Trophoblast cell (in vitro differentiated cells and primary cell): ENCODE measurements around the gene RIN2.

Source experiments
- DNase-seq, 2 donors: peaks; one replicate each; pipeline ENCODE4 v3.0.0-alpha.2; 2016
- H2AFZ ChIP-seq: 2 replicates; pipeline ENCODE4 v1.6.1; 2013; ENCODE audit warnings: low read length, moderate library complexity, mild to moderate bottlenecking; ENCODE audit not compliant: insufficient read depth, poor library complexity
- H2AK5ac ChIP-seq: 2 replicates; pipeline ENCODE4 v1.6.1; 2013; ENCODE audit warnings: mild to moderate bottlenecking, low read length
- H2BK120ac ChIP-seq: 2 replicates; pipeline ENCODE4 v1.6.1; 2013; ENCODE audit warnings: low read length, mild to moderate bottlenecking, moderate library complexity; ENCODE audit not compliant: insufficient read depth, poor library complexity
- H2BK12ac ChIP-seq: 2 replicates; pipeline ENCODE4 v1.6.1; 2013; ENCODE audit warnings: mild to moderate bottlenecking, low read length, moderate library complexity
- H2BK5ac ChIP-seq: 2 replicates; pipeline ENCODE4 v1.6.1; 2013; ENCODE audit warnings: low read length, low read depth, moderate library complexity, mild to moderate bottlenecking; ENCODE audit not compliant: poor library complexity
- H3K14ac ChIP-seq: 2 replicates; pipeline ENCODE4 v1.6.1; 2013; ENCODE audit warnings: mild to moderate bottlenecking, low read length
- H3K18ac ChIP-seq: 2 replicates; pipeline ENCODE4 v1.6.1; 2013; ENCODE audit warnings: mild to moderate bottlenecking, low read length
- H3K23ac ChIP-seq: 2 replicates; pipeline ENCODE4 v1.6.1; 2013; ENCODE audit warnings: low read length
- H3K27ac ChIP-seq: 2 replicates; pipeline ENCODE4 v1.5.1; 2013; ENCODE audit warnings: low read depth, mild to moderate bottlenecking, inconsistent platforms, low read length, moderate library complexity
- H3K27me3 ChIP-seq: 2 replicates; pipeline ENCODE4 v1.6.1; 2013; ENCODE audit warnings: inconsistent platforms, mild to moderate bottlenecking, low read length, moderate library complexity; ENCODE audit not compliant: insufficient read depth
- H3K36me3 ChIP-seq, 2 experiments: 1 replicate in 1 of 2; 2 replicates in 1 of 2; pipeline ENCODE4 v1.6.1; 2013; ENCODE audit warnings: low read length in 2 of 2, mild to moderate bottlenecking in 2 of 2, moderate library complexity in 1 of 2; ENCODE audit not compliant: insufficient read depth in 2 of 2, control insufficient read depth in 1 of 2
- H3K4ac ChIP-seq: 2 replicates; pipeline ENCODE4 v1.6.1; 2013; ENCODE audit warnings: low read depth, mild to moderate bottlenecking, low read length, moderate library complexity
- H3K4me1 ChIP-seq, 2 experiments: 1 replicate in 1 of 2; 2 replicates in 1 of 2; pipeline ENCODE4 v1.6.1; 2013; ENCODE audit warnings: low read length in 2 of 2, mild to moderate bottlenecking in 2 of 2, moderate library complexity in 1 of 2; ENCODE audit not compliant: insufficient read depth in 2 of 2, control insufficient read depth in 1 of 2
- H3K4me2 ChIP-seq: 2 replicates; pipeline ENCODE4 v1.6.1; 2013; ENCODE audit warnings: inconsistent platforms, mild to moderate bottlenecking, low read length, moderate library complexity
- H3K4me3 ChIP-seq: 2 replicates; pipeline ENCODE4 v1.5.1; 2013; ENCODE audit warnings: mild to moderate bottlenecking, low read depth, low read length, inconsistent platforms
- H3K79me1 ChIP-seq: one replicate; pipeline ENCODE4 v1.6.1; 2013; ENCODE audit warnings: low read length
- H3K79me2 ChIP-seq: 2 replicates; pipeline ENCODE4 v1.6.1; 2013; ENCODE audit warnings: low read length, mild to moderate bottlenecking; ENCODE audit not compliant: control insufficient read depth, insufficient read depth, poor library complexity
- H3K9ac ChIP-seq: 2 replicates; pipeline ENCODE4 v1.6.1; 2013; ENCODE audit warnings: mild to moderate bottlenecking, low read length
- H3K9me3 ChIP-seq: 2 replicates; pipeline ENCODE4 v1.6.1; 2013; ENCODE audit warnings: low read depth, mild to moderate bottlenecking, control low read depth, inconsistent platforms, low read length; ENCODE audit not compliant: insufficient read depth
- H4K12ac ChIP-seq: 2 replicates; pipeline ENCODE4 v1.6.1; 2013; ENCODE audit warnings: low read depth, mild to moderate bottlenecking, low read length, moderate library complexity
- H4K8ac ChIP-seq: 2 replicates; pipeline ENCODE4 v1.6.1; 2013; ENCODE audit warnings: low read depth, mild to moderate bottlenecking, low read length, moderate library complexity
- H4K91ac ChIP-seq: one replicate; pipeline ENCODE4 v1.6.1; 2013; ENCODE audit warnings: low read depth, mild to moderate bottlenecking, low read length, moderate library complexity
- WGBS: extraction: QIAGEN DNeasy Blood & Tissue Kit; methylation state at CpG from one replicate; pipeline ENCODE4 v1.1.7; 2013; ENCODE audit warnings: missing lambda C conversion rate; ENCODE audit not compliant: insufficient read length, insufficient coverage; ENCODE audit errors: extremely low coverage; 5-methylcytosine and 5-hydroxymethylcytosine counted together

RIN2 gene

DNA sequence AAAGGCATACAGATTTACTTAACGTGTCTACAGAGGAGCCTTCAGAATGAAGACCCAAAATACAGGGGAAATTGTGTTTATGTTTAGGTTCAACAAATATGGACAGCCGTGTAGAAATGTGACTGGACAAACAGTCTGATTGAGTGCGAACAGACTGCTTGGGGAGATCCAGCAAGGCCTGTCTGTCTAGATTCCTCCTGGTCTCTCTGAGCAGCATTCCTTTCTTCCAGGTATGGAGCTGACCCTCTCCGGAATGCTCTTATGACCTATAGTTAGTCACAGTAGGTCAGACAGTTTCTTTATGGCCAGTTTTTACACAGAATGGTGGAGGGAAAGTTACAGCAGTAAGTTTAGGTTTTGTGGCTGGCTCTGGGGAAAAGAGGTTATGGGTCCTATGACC lies 9.0 kb downstream of the RIN2 start:
- no peak overlapping the region for H4K12ac ChIP-seq
- peak overlapping the region; percentile 92 for H4K8ac ChIP-seq
- WGBS: no CpG with 5 or more reads among the region's 4 CpGs
- H3K79me2 ChIP-seq: peaks cover 15% of the 10 kb centered on the region
- H3K27me3 ChIP-seq: no peaks in the 10 kb centered on the region
- H3K18ac ChIP-seq: no peak overlapping the region
- H2BK5ac ChIP-seq: peak overlapping the region; percentile 98
- no peak overlapping the region for H2AK5ac ChIP-seq
- no peak overlapping the region for H3K9ac ChIP-seq
- H3K4me1 ChIP-seq: peaks cover 39 to 52% of the 10 kb centered on the region in 2 experiments
- H2AFZ ChIP-seq: no peak overlapping the region
- peak; percentile 93 to 94 for DNase-seq
- no peak overlapping the region for H3K4ac ChIP-seq
- peak overlapping the region; percentile 97 for H2BK120ac ChIP-seq
- peaks cover 43% of the 10 kb centered on the region for H3K79me1 ChIP-seq
- H3K27ac ChIP-seq: peak overlapping the region; percentile 100
- peak overlapping the region; percentile 97 for H4K91ac ChIP-seq
- H2BK12ac ChIP-seq: no peak overlapping the region
- H3K23ac ChIP-seq: no peak overlapping the region
- H3K36me3 ChIP-seq: peaks cover 0 to 2% of the 10 kb centered on the region in 2 experiments
- peak overlapping the region; percentile 96 for H3K14ac ChIP-seq
- peak overlapping the region; percentile 61 for H3K4me2 ChIP-seq
- no peaks in the 10 kb centered on the region for H3K9me3 ChIP-seq
- no peak overlapping the region for H3K4me3 ChIP-seq

DNA sequence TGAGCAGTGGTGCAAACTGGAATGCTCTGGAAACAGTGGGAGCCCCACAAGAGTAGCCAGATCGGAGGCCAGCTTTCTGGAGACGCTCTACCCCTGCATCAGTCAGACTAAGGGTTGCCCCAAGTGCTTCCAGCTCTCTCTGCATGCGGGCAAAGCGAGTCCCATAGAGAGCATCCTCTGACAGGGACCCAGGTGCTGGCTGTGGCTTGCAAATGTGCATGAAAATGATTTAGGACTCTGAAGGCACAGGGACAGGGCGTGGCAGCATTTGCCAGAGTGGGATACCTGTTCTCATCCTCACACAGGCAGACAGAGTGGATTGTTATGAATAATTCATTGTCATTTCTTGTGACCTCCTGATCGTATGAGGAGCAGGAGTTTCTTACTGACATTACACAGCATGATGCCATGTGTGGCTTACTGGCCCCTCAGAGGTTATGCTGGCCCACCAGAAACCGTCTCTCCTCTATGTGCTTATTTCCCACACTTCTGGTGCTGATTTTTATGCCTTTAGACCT lies 10.3 kb downstream of the RIN2 start:
- Histone ChIP-seq H3K36me3 (peaks cover 0 to 2% of the 10 kb centered on the region in 2 experiments), H2AFZ (peak overlapping the region; percentile 8), H3K27ac (peak overlapping the region; percentile 100), H3K18ac (peak overlapping the region; percentile 98), H2BK120ac (peak overlapping the region; percentile 99), H3K9me3 (no peaks in the 10 kb centered on the region), H3K4me1 (peaks cover 39 to 54% of the 10 kb centered on the region in 2 experiments), H2BK12ac (peak overlapping the region; percentile 100), H4K8ac (peak overlapping the region; percentile 90), H3K79me1 (peaks cover 43% of the 10 kb centered on the region), H4K91ac (peak overlapping the region; percentile 99), H2BK5ac (peak overlapping the region; percentile 100), H3K9ac (no peak overlapping the region), H3K4ac (peak overlapping the region; percentile 93), H3K14ac (peak overlapping the region; percentile 99), H4K12ac (peak overlapping the region; percentile 45), H3K4me3 (no peak overlapping the region), H3K79me2 (peaks cover 15% of the 10 kb centered on the region), H2AK5ac (peak overlapping the region; percentile 99), H3K23ac (no peak overlapping the region), H3K4me2 (no peak overlapping the region), H3K27me3 (no peaks in the 10 kb centered on the region)
- no CpG with 5 or more reads among the region's 7 CpGs for WGBS
- no peak for DNase-seq

GRCh38 chr20:19769507-19769906 lies 11.4 kb downstream of the RIN2 start:
- peak; percentile 49 to 71 for DNase-seq
- Histone ChIP-seq H3K4me1 (peaks cover 40 to 55% of the 10 kb centered on the region in 2 experiments), H2AK5ac (peak overlapping the region; percentile 89), H3K4me2 (no peak overlapping the region), H3K14ac (peak overlapping the region; percentile 59), H2AFZ (no peak overlapping the region), H2BK12ac (peak overlapping the region; percentile 91), H4K91ac (peak overlapping the region; percentile 82), H3K23ac (no peak overlapping the region), H4K12ac (no peak overlapping the region), H3K36me3 (peaks cover 0 to 2% of the 10 kb centered on the region in 2 experiments), H2BK120ac (peak overlapping the region; percentile 80), H3K9ac (no peak overlapping the region), H3K4me3 (no peak overlapping the region), H3K27ac (peak overlapping the region; percentile 55), H2BK5ac (peak overlapping the region; percentile 61), H3K9me3 (no peaks in the 10 kb centered on the region), H3K18ac (peak overlapping the region; percentile 63), H3K79me1 (peaks cover 44% of the 10 kb centered on the region), H3K4ac (peak overlapping the region; percentile 50), H3K27me3 (no peaks in the 10 kb centered on the region), H4K8ac (peak overlapping the region; percentile 21), H3K79me2 (peaks cover 15% of the 10 kb centered on the region)
- WGBS: no CpG with 5 or more reads among the region's 2 CpGs

- no CpG with 5 or more reads among the region's 6 CpGs for WGBS
- H3K27me3 ChIP-seq: no peaks in the 10 kb centered on the region
- no peaks in the 10 kb centered on the region for H3K9me3 ChIP-seq
- H3K18ac ChIP-seq: peak overlapping the region; percentile 56
- H2AK5ac ChIP-seq: peak overlapping the region; percentile 2
- no peak overlapping the region for H4K12ac ChIP-seq
- H3K36me3 ChIP-seq: peaks cover 0 to 2% of the 10 kb centered on the region in 2 experiments
- H3K27ac ChIP-seq: peak overlapping the region; percentile 21
- no peak for DNase-seq
- H2AFZ ChIP-seq: no peak overlapping the region
- H3K79me1 ChIP-seq: peaks cover 47% of the 10 kb centered on the region
- peak overlapping the region; percentile 9 for H4K8ac ChIP-seq
- H3K79me2 ChIP-seq: peaks cover 14% of the 10 kb centered on the region
- H3K4me2 ChIP-seq: no peak overlapping the region
- peak overlapping the region; percentile 55 for H2BK12ac ChIP-seq
- no peak overlapping the region for H3K9ac ChIP-seq
- peak overlapping the region; percentile 39 for H3K14ac ChIP-seq
- no peak overlapping the region for H3K23ac ChIP-seq
- peaks cover 43 to 59% of the 10 kb centered on the region in 2 experiments for H3K4me1 ChIP-seq
- peak overlapping the region; percentile 19 for H3K4ac ChIP-seq
- peak overlapping the region; percentile 55 for H2BK120ac ChIP-seq
- H2BK5ac ChIP-seq: peak overlapping the region; percentile 53
- H4K91ac ChIP-seq: peak overlapping the region; percentile 17
- H3K4me3 ChIP-seq: no peak overlapping the region
Measured at GRCh38 chr20:19770375-19770774, 12.3 kb downstream of the RIN2 start.
